Ammon's horn (tissue), 1 donor: Measurements from ENCODE around the gene GSK3A.

Source experiments
- DNase-seq: peaks from one replicate; pipeline ENCODE4 v3.0.0-alpha.2; 2016; ENCODE audit warnings: low spot score

GSK3A gene

DNA sequence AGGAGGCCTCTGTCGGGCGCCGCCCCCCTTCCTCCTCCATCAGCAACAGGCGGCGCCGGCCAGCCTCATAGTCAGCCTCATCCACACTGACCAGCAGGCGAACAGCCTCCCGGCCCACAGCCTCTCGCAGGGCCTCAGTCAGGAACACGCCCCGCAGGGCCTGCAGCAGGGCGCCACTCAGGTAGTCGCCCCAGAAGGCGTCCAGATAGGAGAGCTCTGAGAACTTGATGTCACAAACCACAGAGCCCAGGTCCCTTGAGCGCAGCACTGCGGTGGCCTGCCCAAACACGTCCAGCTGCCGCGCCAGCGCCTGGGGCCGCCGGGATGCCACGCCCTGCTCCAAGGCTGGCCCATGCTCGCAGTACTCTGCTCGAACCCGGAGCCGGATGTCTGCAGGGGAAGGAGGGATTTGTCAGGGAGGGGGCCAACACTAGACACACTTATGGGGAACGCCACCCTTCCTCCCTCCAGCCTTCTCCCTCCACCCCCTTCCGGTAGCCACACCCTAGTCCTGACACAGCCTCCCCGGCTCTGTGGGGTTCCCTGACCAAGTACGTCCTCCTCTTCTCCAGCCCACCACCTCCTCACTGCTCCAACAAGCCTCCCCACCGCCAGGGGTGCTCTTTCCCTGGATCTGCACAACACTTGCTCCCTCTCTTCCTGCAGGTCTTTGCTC, 42.8 kb downstream of the GSK3A start:
- no peak for DNase-seq

DNA sequence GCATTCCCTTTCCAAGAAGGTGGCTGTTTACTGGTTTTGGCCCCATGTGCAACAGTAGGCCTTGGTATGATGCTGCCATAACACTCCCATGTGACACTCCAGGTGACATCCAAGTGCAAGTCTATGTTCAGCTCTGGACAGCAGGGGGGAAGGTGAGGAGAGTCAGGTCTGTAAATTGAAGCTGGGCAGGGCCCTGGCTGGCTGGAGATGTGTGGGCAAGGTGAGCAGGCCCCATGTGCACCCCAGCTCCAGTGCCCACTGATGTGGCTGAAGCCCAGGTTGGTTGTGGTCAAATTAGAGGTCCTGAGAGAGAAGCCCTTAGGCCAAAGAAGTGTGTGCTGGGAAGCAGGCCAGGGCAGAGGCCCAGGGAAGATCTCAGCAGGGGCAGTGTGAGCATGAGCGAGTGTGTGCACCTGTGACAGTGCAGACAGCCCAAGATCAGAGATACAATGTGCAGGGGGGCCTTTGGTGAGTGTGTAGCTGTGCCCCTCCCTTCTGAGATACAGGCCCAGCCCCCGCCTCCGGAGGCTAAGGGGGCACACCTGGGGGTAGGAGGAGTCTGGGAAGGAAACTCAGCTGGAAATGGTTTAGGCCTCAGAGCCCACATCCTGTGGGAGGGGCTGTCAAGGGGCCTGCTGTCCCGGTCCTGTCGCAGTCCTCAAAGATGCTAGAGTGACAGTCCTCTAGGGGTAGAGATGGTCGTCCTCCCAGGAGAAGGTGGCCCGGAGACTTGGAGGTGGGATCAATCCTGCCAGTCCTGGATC, 43.5 kb downstream of the GSK3A start:
- no peak for DNase-seq

DNA sequence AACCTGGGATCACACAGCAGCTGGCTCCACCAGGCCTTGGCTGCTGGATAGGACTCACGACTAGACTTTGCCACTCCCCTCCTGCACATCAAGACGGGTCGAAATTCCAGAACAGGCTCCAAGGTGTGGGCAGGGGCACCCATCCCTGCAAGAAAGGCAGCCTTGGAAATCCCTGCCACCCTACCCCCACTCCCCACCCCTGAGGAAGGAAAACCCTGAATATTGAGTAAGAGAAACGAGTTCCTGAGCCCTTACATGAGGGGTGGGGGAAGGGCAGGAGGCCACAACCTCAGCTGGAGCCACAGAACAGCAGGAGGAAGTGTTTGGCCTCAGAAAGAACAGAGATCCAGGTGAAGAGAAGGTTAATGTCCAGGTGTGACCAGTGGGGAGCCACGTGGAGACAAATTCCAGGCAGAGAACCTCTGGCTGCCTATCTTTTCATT, 45.0 kb downstream of the GSK3A start:
- DNase-seq = no peak

DNA sequence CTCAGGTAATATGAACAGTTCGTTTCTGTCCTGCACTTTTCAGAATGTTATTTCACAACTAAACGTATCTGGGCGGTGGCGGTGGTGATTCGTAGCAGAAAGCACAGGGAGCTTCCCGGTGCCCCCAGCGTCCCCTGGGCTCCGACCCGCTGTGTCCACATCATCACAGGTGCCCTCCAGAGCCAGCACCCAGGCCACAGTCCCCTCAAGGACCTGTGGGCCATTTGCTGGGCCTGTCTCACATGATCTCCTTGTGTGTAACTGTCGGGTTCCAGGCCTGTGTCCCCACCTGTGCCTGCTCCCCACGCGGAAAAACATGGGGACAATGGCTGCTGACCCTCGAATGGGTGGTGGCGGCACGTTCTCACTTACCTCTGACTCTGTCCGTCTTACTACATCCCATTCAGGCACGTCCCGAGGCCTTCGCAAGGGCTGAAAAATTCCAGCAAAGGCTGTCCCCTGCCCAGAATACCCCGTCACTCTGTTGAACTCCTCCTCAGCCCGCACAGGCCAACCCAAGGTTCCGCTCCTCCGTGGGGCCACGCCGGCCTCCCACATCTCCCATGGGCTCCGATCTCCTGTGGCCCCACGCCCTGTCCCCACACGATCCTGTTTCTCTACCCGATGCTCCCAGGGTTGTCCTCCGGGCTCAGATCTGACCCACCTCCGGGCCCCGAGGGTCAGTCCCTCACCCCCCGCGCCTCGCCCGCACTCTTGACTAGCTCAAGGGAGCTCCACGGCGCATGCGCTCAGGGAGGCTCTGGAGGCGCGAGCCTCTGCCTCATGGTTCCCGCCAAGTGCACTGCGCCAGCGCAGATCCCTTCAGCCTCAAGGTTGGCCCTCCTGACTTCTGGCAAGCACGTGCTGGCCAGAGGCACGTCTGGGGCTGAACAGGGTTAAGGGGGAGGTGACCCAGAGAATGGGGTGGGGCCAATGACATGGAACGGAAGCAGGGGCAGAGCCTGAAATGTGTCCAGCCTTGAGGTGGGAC, 46.1 kb downstream of the GSK3A start:
- DNase-seq = no peak

DNA sequence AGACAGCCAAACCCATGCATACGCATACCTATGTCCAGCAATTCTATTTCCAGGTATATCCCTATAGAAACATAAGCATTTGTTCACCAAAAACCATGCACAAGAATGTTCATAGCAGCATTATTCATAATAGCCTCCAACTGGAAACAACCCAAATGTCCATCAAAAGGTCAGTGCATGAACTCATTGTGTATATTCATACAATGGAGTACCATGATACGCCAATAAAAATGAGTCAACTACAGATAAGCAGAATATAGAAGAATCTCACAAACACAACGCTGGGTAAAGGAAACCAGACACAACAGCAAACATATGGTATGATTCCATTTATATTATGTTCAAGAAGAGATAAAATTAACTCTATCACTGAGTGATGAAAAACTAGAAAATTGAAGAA, 48.7 kb downstream of the GSK3A start:
- DNase-seq = no peak

DNA sequence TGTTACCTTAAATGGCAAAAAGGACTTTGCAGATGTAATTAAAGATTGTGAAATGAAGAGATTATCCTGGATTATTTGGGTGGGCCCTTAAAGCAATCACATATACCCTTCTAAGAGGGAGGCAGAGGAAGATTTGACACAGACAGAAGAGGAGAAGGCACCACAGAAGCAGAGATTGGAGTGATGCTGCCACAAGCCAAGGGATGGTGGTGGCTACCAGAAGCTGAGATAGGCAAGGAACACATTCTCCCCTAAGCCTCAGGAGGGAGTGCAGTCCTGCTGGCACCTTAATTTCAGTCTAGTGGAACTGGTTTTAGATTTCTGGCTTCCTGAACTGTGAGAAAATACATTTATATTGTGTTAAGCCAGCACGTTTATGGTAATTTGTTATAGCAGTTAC, 49.1 kb downstream of the GSK3A start:
- DNase-seq = no peak

DNA sequence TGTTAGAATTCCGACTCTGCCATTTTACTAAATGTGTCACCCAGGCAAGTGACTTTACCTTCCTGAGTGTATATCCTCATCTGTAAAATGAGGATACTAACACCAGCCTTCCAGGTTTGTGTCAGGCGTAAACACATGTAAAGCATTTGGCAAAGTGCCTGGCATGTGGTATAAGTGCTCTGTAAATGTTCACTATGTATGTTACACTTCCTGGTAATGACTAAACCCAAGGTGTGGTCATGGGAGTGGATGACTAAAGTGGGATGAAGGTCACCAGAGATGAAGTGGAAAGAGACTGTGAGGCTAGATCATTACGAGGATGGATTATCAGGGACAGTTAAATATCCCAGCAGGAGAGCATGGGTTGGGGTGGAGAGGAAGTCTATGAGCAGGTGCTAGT, 50.5 kb downstream of the GSK3A start:
- DNase-seq = no peak

DNA sequence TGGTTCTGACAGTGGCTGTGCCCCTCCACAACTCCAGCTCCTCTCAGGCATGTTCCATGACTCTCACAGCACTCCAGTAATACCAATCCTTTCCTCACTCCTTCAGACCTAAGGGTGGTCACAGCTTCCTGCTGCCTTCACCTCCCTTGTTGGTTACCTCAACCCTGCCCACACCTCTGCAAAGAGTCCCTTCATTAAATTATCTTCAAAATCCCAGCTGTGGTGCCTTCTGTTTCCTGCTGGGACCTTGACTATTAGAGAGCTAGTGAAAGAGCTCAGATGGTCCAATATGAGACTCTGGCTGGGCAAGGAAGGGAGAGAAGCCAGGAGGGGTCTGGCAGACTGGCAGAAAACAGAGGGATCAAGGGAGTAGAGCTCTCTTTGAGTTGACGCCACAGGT, 51.1 kb downstream of the GSK3A start:
- DNase-seq = no peak

DNA sequence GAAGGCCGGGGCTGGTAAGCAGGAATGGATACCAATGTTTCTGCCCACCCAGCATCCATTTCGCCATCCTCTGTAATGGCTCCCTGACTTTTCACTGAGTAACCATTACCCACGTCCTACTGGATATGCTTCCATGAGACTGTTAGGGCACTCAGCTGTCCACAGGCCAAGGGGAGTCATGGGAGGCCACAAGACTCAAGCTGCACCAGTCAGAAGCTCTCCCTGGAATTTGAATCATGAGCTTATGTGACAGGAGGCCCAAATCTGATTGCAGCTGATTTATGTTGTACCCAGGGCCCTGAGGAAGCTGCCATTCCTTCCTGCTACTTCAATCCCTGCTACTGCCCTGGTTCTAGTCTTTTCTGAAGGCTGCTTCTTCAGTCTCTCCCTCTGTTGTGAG, 53.3 kb downstream of the GSK3A start:
- no peak for DNase-seq

DNA sequence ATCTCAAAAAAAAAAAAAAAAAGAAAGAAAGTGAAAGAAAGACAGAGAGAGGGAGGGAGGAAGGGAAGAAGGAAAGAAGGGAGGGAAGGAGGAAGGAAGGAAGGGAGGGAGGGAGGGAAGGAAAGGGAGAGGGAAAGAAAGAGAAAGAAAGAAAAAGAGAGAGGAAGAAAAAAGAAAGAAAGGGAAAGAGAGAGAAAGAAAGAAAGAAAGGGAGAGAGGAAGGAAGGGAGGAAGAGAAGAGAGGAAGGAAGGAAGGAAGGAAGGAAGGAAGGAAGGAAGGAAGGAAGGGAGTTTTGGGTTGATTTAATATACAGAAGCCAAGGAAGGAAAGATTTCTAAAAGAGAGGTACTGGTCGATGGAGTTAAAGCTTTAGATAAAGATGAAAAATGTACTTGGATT, 53.7 kb downstream of the GSK3A start:
- no peak for DNase-seq

DNA sequence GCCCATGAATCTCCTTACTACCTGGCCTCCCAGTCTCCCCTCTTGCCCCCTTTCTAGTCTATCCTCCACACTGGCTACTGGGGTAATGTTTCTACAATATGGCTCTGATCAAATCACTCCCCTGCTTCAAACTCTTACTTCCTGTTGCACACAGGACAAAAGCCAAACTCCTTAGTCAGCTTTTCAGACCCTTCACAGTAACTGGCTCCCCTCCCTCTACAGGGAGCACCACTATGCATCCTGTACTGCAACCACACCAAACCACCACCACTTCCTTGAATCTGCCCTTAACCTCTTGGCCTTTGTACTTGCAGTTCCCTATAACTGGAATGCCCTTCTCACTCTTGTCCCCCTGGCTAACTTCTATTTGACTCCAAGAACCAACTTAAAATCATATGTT, 57.1 kb downstream of the GSK3A start:
- DNase-seq = peak; percentile 55

DNA sequence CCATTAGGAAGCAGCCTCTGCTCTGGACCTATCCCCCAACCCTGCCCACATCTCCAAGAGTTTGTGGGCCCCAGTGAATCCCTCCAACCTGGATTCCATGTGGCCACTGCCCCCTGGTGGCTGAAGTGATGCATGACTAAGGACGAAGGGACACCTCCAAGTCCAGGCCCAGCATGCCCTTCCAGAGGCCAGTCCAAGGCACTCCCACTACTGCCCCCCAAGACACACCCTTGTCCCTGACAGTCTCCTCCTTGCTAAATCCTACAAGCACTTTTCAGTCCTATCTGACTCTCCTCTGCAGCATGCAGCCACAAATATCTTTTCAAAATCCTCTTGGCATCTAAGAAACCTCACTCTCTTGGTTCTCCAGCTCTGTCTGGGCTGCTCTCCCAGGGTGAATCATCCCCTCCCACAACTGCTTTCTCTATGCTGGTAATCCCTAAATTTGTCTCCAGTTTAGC, 58.0 kb downstream of the GSK3A start:
- peak; percentile 88 for DNase-seq
